GM23248 (cell line): ENCODE results near the gene NEFH.

Source experiments
- EZH2 ChIP-seq: fragments of 200-600 bp; sonication (generic); IDR thresholded peaks from 2 replicates; pipeline ENCODE4 v1.6.1; 2018; ENCODE audit warnings: antibody characterized with exemption, mild to moderate bottlenecking; ENCODE audit not compliant: insufficient read depth, poor library complexity, severe bottlenecking
- EZH2phosphoT487 ChIP-seq: fragments of 200-600 bp; sonication (generic); IDR thresholded peaks from 2 replicates; pipeline ENCODE4 v1.6.1; 2018; ENCODE audit warnings: antibody characterized with exemption, moderate library complexity, mild to moderate bottlenecking, low read depth; ENCODE audit not compliant: insufficient read depth

DNA sequence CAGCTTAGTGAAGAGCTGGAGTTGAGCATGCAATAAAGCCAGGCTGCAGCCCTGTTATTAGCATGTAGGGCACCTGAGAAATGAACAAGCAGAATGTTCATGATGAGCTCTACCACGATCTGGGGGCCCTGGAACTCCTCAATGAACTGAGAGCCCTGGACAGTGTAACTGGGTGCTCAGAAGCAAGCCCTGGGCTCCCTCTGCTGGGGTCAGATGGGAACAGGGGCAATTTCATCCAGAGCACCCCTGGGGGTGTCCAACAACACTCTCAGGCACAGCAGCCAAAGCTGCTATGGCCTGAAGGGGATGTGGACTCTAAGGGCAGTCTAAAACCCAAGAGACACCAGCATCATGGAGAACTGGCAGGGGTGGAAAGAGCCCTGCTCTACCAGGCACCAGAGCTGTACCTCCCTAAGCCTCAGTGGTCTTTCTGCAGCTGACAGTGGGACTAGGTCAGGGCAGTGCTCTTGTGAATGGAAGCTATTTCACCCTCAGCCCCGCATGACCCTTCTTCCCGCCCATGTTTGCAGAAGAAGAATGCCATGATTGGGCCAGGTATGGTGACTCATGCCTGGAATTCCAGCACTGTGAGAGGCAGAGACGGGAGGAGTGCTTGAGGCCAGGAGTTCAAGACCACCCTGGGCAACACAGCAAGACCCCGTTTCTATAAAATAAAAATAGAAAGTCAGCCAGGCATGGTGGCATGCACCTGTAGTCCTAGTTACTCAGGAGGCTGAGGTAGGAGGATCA lies 44.6 kb downstream of the NEFH start:
- TF ChIP-seq EZH2phosphoT487 (no peak), EZH2 (no peak)
